ENCODE measurements around the gene ETV2.

GRCh38 chr19:35629332-35629633, 12.3 kb upstream of the ETV2 start:
- TF ChIP-seq CTCF (IDR thresholded peaks at IDR 0.05; ENCODE audit: low read depth, low read length, missing input control) (no peak), REST (IDR thresholded peaks at IDR 0.05) (no peak), JUND (IDR thresholded peaks at IDR 0.05) (no peak), RXRA (IDR thresholded peaks at IDR 0.05) (no peak), FOXA2 (IDR thresholded peaks at IDR 0.05) (no peak), HNF4A (conservative IDR thresholded peaks at IDR 0.05) (no peak), TAF1 (conservative IDR thresholded peaks at IDR 0.05) (no peak)
- TF ChIP-seq, protein P1, sequence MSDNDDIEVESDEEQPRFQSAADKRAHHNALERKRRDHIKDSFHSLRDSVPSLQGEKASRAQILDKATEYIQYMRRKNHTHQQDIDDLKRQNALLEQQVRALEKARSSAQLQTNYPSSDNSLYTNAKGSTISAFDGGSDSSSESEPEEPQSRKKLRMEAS (IDR thresholded peaks at IDR 0.05) = no peak

All from liver (tissue), 3 donors.